ENCODE results near the gene COL4A3.
"Not testable (repeated sequence)": the region's sequence is repeated elsewhere in the genome, so short reads cannot be mapped to it uniquely, and the experiment has no call there.

COL4A3 gene

GRCh38 chr2:227219312-227220105, 55.1 kb downstream of the COL4A3 start:
- no peak for DNase-seq (ENCODE audit: low read depth)
- TF ChIP-seq MYC (IDR thresholded peaks at IDR 0.05; ENCODE audit: low read depth, low read length) (no peak), POLR2A (IDR thresholded peaks at IDR 0.05; ENCODE audit: extremely low read depth, insufficient read length) (no peak)
- TF ChIP-seq, protein P1, sequence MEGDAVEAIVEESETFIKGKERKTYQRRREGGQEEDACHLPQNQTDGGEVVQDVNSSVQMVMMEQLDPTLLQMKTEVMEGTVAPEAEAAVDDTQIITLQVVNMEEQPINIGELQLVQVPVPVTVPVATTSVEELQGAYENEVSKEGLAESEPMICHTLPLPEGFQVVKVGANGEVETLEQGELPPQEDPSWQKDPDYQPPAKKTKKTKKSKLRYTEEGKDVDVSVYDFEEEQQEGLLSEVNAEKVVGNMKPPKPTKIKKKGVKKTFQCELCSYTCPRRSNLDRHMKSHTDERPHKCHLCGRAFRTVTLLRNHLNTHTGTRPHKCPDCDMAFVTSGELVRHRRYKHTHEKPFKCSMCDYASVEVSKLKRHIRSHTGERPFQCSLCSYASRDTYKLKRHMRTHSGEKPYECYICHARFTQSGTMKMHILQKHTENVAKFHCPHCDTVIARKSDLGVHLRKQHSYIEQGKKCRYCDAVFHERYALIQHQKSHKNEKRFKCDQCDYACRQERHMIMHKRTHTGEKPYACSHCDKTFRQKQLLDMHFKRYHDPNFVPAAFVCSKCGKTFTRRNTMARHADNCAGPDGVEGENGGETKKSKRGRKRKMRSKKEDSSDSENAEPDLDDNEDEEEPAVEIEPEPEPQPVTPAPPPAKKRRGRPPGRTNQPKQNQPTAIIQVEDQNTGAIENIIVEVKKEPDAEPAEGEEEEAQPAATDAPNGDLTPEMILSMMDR (IDR thresholded peaks at IDR 0.05; ENCODE audit: low read depth, low read length), result no peak
- TF ChIP-seq, protein P2, sequence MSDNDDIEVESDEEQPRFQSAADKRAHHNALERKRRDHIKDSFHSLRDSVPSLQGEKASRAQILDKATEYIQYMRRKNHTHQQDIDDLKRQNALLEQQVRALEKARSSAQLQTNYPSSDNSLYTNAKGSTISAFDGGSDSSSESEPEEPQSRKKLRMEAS (IDR thresholded peaks at IDR 0.05; ENCODE audit: low read depth, low read length), result no peak
- no peak overlapping the region for H3K4me3 ChIP-seq (ENCODE audit: low read depth, low read length)

DNA sequence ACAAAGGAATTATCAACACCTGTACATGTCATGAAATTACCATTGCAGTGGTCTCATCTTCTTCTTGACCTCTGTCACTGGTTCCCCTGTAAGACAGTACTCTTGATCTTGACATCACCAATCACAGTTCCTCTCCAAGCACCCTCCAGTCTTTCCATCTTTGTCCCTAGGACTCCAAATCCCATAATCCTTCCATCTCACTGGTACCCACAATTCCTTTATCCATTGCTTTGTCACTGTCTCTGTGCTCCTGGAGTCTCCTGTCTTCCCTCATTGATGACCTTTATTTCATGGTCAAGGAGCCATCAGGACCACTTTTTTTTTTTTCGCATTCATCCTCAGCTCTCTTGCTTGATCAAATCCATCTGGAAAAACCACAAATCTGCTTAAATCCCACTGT, 56.7 kb downstream of the COL4A3 start:
- no peak for DNase-seq (ENCODE audit: low read depth)
- no peak for TF ChIP-seq POLR2A (IDR thresholded peaks at IDR 0.05; ENCODE audit: extremely low read depth, insufficient read length)
- TF ChIP-seq, protein P2 (IDR thresholded peaks at IDR 0.05; ENCODE audit: low read depth, low read length), result no peak
- TF ChIP-seq MYC (IDR thresholded peaks at IDR 0.05; ENCODE audit: low read depth, low read length), result no peak
- TF ChIP-seq, protein P1 (IDR thresholded peaks at IDR 0.05; ENCODE audit: low read depth, low read length), result no peak

GRCh38 chr2:227222292-227222691, 57.9 kb downstream of the COL4A3 start:
- DNase-seq (ENCODE audit: low read depth), result no peak
- no peak for TF ChIP-seq MYC (IDR thresholded peaks at IDR 0.05; ENCODE audit: low read depth, low read length)
- TF ChIP-seq, protein P2 (IDR thresholded peaks at IDR 0.05; ENCODE audit: low read depth, low read length), result no peak
- TF ChIP-seq, protein P1 (IDR thresholded peaks at IDR 0.05; ENCODE audit: low read depth, low read length), result no peak
- TF ChIP-seq POLR2A (IDR thresholded peaks at IDR 0.05; ENCODE audit: extremely low read depth, insufficient read length), result no peak
- H3K4me3 ChIP-seq (ENCODE audit: low read depth, low read length), result no peak overlapping the region

More for the DNA sequence above, 56.7 kb downstream of the COL4A3 start:
- no peak overlapping the region for H3K4me3 ChIP-seq (ENCODE audit: low read depth, low read length)

- DNase-seq (ENCODE audit: low read depth); H3K4me3 ChIP-seq (ENCODE audit: low read depth, low read length): not testable (repeated sequence)
Observed at GRCh38 chr2:227225641-227226040, 61.2 kb downstream of the COL4A3 start.

DNA sequence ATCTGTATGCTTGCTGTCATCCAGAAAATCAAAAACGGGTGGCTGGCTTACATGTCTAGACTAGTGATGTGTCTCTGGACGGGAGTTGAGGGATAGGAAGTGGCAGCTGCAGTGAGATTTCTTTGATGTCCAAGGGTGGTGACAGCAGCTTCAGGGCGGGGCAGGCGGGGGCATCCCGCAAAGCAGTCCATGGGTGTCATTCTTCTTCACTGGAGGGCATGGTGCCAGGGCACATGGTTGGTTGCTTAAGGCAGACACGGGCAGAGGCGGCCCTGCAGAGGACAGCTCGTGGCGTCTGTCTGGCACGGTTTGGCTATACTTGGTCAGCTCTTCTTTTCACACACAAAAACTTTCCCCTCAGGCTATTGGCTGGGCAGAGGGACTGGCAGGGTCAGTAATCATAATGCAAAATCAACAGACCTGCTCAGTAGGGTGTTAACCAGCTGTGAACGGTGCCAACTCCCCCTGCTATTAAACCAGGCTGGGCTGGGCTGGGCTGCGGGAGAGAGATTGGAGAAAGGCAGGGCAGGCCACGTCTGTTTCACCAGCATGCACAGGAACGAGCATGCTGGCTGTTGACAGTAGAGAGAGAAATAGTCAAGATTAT, 63.7 kb downstream of the COL4A3 start:
- TF ChIP-seq, protein P2 (IDR thresholded peaks at IDR 0.05; ENCODE audit: low read depth, low read length), result no peak
- TF ChIP-seq POLR2A (IDR thresholded peaks at IDR 0.05; ENCODE audit: extremely low read depth, insufficient read length), result no peak
- TF ChIP-seq MYC (IDR thresholded peaks at IDR 0.05; ENCODE audit: low read depth, low read length), result no peak
- TF ChIP-seq, protein P1 (IDR thresholded peaks at IDR 0.05; ENCODE audit: low read depth, low read length), result no peak
- no peak overlapping the region for H3K4me3 ChIP-seq (ENCODE audit: low read depth, low read length)
- DNase-seq (ENCODE audit: low read depth), result no peak

DNA sequence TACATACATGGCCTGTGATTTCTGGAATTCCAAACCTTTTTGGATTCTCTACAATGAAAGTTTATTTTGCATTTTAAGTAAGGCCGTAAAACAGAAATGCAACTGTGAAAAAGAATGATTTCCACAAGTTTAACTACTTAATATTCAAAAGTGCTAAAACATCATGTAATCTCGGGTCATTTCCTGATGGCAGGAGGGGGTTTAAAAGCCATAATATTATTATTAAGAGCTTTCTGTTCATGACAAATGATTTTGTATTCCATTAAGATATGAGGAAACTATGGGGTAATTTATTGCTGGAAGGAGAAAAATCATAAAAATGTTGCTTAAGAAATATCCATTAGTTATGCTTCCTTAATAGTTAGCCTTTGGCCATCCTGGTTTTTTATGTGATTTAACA, 65.7 kb downstream of the COL4A3 start:
- DNase-seq (ENCODE audit: low read depth), result no peak
- TF ChIP-seq, protein P1 (IDR thresholded peaks at IDR 0.05; ENCODE audit: low read depth, low read length), result no peak
- TF ChIP-seq, protein P2 (IDR thresholded peaks at IDR 0.05; ENCODE audit: low read depth, low read length), result no peak
- TF ChIP-seq POLR2A (IDR thresholded peaks at IDR 0.05; ENCODE audit: extremely low read depth, insufficient read length) (no peak), MYC (IDR thresholded peaks at IDR 0.05; ENCODE audit: low read depth, low read length) (no peak)
- H3K4me3 ChIP-seq (ENCODE audit: low read depth, low read length), result no peak overlapping the region
